HCT116 (cell line): ENCODE data around the gene MAPKAPK3. TPM values are rescaled to one million over a fixed set of nuclear protein-coding genes. Genes with fewer than 3 reads are reported as not detected.

ENCODE experiments used
- ATAC-seq: fragments of 200-7000 bp; cut with Tn5 transposase; 2 replicates; pipeline ENCODE4 v1.9.1; 2020; ENCODE audit warnings: mild to moderate bottlenecking, moderate library complexity
- BruUV-seq: library from RNA; stranded (reverse); fragments of 400-500 nt; replicated peaks from 2 replicates; lab custom pipeline; 2021; lab: Mats Ljungman, UMichigan
- CTCF ChIA-PET: fragments of 300-600 bp; sonication (Branson Sonifier 250); formaldehyde crosslinking; loops from one replicate; lab custom pipeline; 2021; ENCODE audit warnings: antibody characterized with exemption; lab: Charles Lee
- POLR2A ChIA-PET: fragments of 300-600, 350-600 bp; sonication (Branson Sonifier 250); formaldehyde crosslinking; loops from one replicate; lab custom pipeline; 2021; ENCODE audit warnings: antibody characterized with exemption; lab: Charles Lee
- RAD21 ChIA-PET, 2 experiments: fragments of 300-600 bp; sonication (Branson Sonifier 250); formaldehyde crosslinking; loops; one replicate each; lab custom pipeline; 2023; ENCODE audit warnings: low total read pairs in 2 of 2; ENCODE audit not compliant: uncharacterized antibody in 2 of 2, unreplicated experiment in 2 of 2, low non-redundant PET in 1 of 2; lab: Charles Lee
- DNase-seq: peaks from one replicate; pipeline ENCODE4 v3.0.0-alpha.2; 2010; ENCODE audit warnings: low read depth, low spot score
- H2AFZ ChIP-seq: fragments of 200-600 bp; shearing (Covaris generic), sonication (generic); 2 replicates; pipeline ENCODE4 v1.6.1; 2017; ENCODE audit warnings: low read depth, mixed run types, mixed read lengths, antibody characterized with exemption, low read length; ENCODE audit not compliant: poor library complexity, severe bottlenecking
- H3K27ac ChIP-seq: 2 replicates; pipeline ENCODE4 v1.5.1; 2012; ENCODE audit warnings: low read depth, low read length
- H3K27me3 ChIP-seq: fragments of 200-600 bp; sonication (generic); 2 replicates; pipeline ENCODE4 v1.6.1; 2016; ENCODE audit warnings: mixed run types, low read length, mixed read lengths; ENCODE audit not compliant: insufficient read depth
- H3K36me3 ChIP-seq, 2 experiments: fragments of 200-500 bp in 1 of 2; fragments of 200-600 bp in 1 of 2; sonication (Bioruptor generic) in 1 of 2; sonication (generic) in 1 of 2; 2 replicates each; pipeline versions ENCODE4 v1.5.1 to v1.6.1; 2014 to 2016; ENCODE audit warnings: low read length in 2 of 2, inconsistent platforms in 1 of 2, mixed read lengths in 1 of 2, mixed run types in 1 of 2; ENCODE audit not compliant: insufficient read depth in 2 of 2, control insufficient read depth in 1 of 2
- H3K4me1 ChIP-seq, 2 experiments: fragments of 200-600 bp in 1 of 2; sonication (generic) in 1 of 2; 2 replicates each; pipeline versions ENCODE4 v1.5.1 to v1.6.1; 2012 to 2017; ENCODE audit warnings: low read length in 2 of 2, inconsistent platforms in 1 of 2, mild to moderate bottlenecking in 1 of 2, mixed read lengths in 1 of 2, mixed run types in 1 of 2, moderate library complexity in 1 of 2; ENCODE audit not compliant: insufficient read depth in 2 of 2, control insufficient read depth in 1 of 2
- H3K4me2 ChIP-seq: fragments of 200-600 bp; sonication (generic); 2 replicates; pipeline ENCODE4 v1.6.1; 2017; ENCODE audit warnings: mixed run types, low read length, mixed read lengths
- H3K4me3 ChIP-seq, 2 experiments: fragments of 200-600 bp in 1 of 2; sonication (generic) in 1 of 2; replicated peaks in 1 of 2; 2 replicates each; pipeline ENCODE4 v1.5.1; 2011 to 2016; ENCODE audit warnings: low read length in 2 of 2, control low read depth in 1 of 2, low read depth in 1 of 2, mild to moderate bottlenecking in 1 of 2, mixed read lengths in 1 of 2, mixed run types in 1 of 2
- H3K79me2 ChIP-seq: fragments of 200-600 bp; sonication (generic); 2 replicates; pipeline ENCODE4 v1.6.1; 2017; ENCODE audit warnings: mild to moderate bottlenecking, mixed run types, low read length, moderate library complexity, mixed read lengths; ENCODE audit not compliant: insufficient read depth
- H3K9ac ChIP-seq: fragments of 200-600 bp; sonication (generic); 2 replicates; pipeline ENCODE4 v1.6.1; 2016; ENCODE audit warnings: low read length, mixed read lengths
- H3K9me2 ChIP-seq: fragments of 200-600 bp; sonication (generic), shearing (Covaris generic); 2 replicates; pipeline ENCODE4 v1.6.1; 2017; ENCODE audit warnings: mixed run types, mild to moderate bottlenecking, moderate library complexity; ENCODE audit not compliant: insufficient read depth
- H3K9me3 ChIP-seq, 2 experiments: fragments of 200-500 bp in 1 of 2; fragments of 200-600 bp in 1 of 2; sonication (Bioruptor generic) in 1 of 2; sonication (generic) in 1 of 2; 2 replicates each; pipeline ENCODE4 v1.6.1; 2014 to 2017; ENCODE audit warnings: low read length in 2 of 2, mixed read lengths in 2 of 2, inconsistent platforms in 1 of 2, low read depth in 1 of 2, mild to moderate bottlenecking in 1 of 2, mixed run types in 1 of 2, moderate library complexity in 1 of 2; ENCODE audit not compliant: control insufficient read depth in 1 of 2, insufficient read depth in 1 of 2
- H4K20me1 ChIP-seq: fragments of 200-600 bp; sonication (generic), shearing (Covaris generic); 2 replicates; pipeline ENCODE4 v1.6.1; 2017; ENCODE audit warnings: mixed run types, mild to moderate bottlenecking, moderate library complexity; ENCODE audit not compliant: insufficient read depth
- EGR1 ChIP-seq: IDR thresholded peaks from 2 replicates; pipeline ENCODE4 v1.6.1; 2012; ENCODE audit warnings: low read depth
- ELF1 ChIP-seq: IDR thresholded peaks from 2 replicates; pipeline ENCODE4 v1.6.1; 2012; ENCODE audit warnings: low read depth, borderline replicate concordance
- EZH2 ChIP-seq: fragments of 200-600 bp; sonication (generic); IDR thresholded peaks from 2 replicates; pipeline ENCODE4 v1.6.1; 2017; ENCODE audit warnings: antibody characterized with exemption, mixed run types
- MAX ChIP-seq: IDR thresholded peaks from 2 replicates; pipeline ENCODE4 v1.6.1; 2012
- RAD21 ChIP-seq: IDR thresholded peaks from 2 replicates; pipeline ENCODE4 v1.6.1; 2012; ENCODE audit warnings: low read depth, mild to moderate bottlenecking
- SP1 ChIP-seq: IDR thresholded peaks from 2 replicates; pipeline ENCODE4 v1.6.1; 2012; ENCODE audit warnings: low read depth
- SRF ChIP-seq: IDR thresholded peaks from 2 replicates; pipeline ENCODE4 v1.6.1; 2012; ENCODE audit warnings: low read depth
- ZBTB33 ChIP-seq: IDR thresholded peaks from 2 replicates; pipeline ENCODE4 v1.6.1; 2011; ENCODE audit warnings: mild to moderate bottlenecking, low read length, moderate library complexity; ENCODE audit not compliant: insufficient replicate concordance; ENCODE audit errors: extremely low read depth
- intact Hi-C: fragments of 100-400 bp; cut with micrococcal nuclease; formaldehyde crosslinking; loops from 2 replicates; pipeline ENCODE4 v1.10.0; 2022
- total RNA-seq: library from RNA; stranded (reverse); gene quantifications from one replicate; pipeline ENCODE4 v1.2.1, GENCODE V29; 2021; ENCODE audit not compliant: unreplicated experiment

The MAPKAPK3 gene
- total RNA-seq, 1 experiment from 2014 or later = 87.3 TPM

GRCh38 chr3:50606596-50606995, 10.4 kb upstream of the MAPKAPK3 start:
- Histone ChIP-seq H3K9ac (no peak overlapping the region), H3K27ac (no peak overlapping the region), H3K9me3 (no peaks in the 10 kb centered on the region), H3K4me3 (no peak overlapping the region), H3K4me2 (no peak overlapping the region), H3K79me2 (no peaks in the 10 kb centered on the region; the same call in 1 of the 2 replicates), H4K20me1 (no peaks in the 10 kb centered on the region), H3K36me3 (0 out of 4 replicates have a peak, but pooled peaks cover 0 to 5% of the 10 kb centered on the region in 2 experiments), H2AFZ (no peak overlapping the region), H3K4me1 (peaks cover 27 to 34% of the 10 kb centered on the region in 2 experiments), H3K27me3 (no peaks in the 10 kb centered on the region), H3K9me2 (no peaks in the 10 kb centered on the region)
- no peak for ATAC-seq
- CTCF ChIA-PET = no interaction called here
- no peak for TF ChIP-seq MAX
- no peak for TF ChIP-seq SRF
- TF ChIP-seq EZH2 = no peak
- no peak for TF ChIP-seq EGR1
- TF ChIP-seq RAD21 = no peak
- TF ChIP-seq ZBTB33 = no peak
- no peak for TF ChIP-seq SP1
- no peak for TF ChIP-seq ELF1
- no TSS peak for BruUV-seq
- intact Hi-C loops = no loop called here
- POLR2A ChIA-PET = no interaction called here
- RAD21 ChIA-PET = no interaction called here
- no peak for DNase-seq
